WTC11 (cell line): ENCODE measurements around the gene NTRK3.

ENCODE experiments used
- ATF2 ChIP-seq: sonication (generic); formaldehyde crosslinking; IDR thresholded peaks from 2 replicates; pipeline ENCODE4 v1.8.1; 2022; ENCODE audit warnings: low read depth, missing genetic modification reagents, borderline replicate concordance
- ATF3 ChIP-seq: sonication (generic); formaldehyde crosslinking; conservative IDR thresholded peaks from 2 replicates; pipeline ENCODE4 v1.8.1; 2022; ENCODE audit warnings: mild to moderate bottlenecking, missing genetic modification reagents
- CTCF ChIP-seq: fragments of 200-600 bp; IDR thresholded peaks from 2 replicates; pipeline ENCODE4 v1.8.0; 2022; ENCODE audit warnings: antibody characterized with exemption
- ELF4 ChIP-seq: sonication (generic); formaldehyde crosslinking; IDR thresholded peaks from 2 replicates; pipeline ENCODE4 v1.8.1; 2022; ENCODE audit warnings: low read depth, mild to moderate bottlenecking, moderate library complexity, missing genetic modification reagents
- JUN ChIP-seq: sonication (generic); formaldehyde crosslinking; IDR thresholded peaks from 2 replicates; pipeline ENCODE4 v1.8.0; 2023; ENCODE audit warnings: mild to moderate bottlenecking, missing genetic modification reagents
- KAT7 ChIP-seq: sonication (generic); formaldehyde crosslinking; IDR thresholded peaks from 2 replicates; pipeline ENCODE4 v1.8.1; 2023; ENCODE audit warnings: missing genetic modification reagents, mild to moderate bottlenecking, borderline replicate concordance
- MAX ChIP-seq: sonication (generic); formaldehyde crosslinking; IDR thresholded peaks from 2 replicates; pipeline ENCODE4 v1.8.0; 2022; ENCODE audit warnings: mild to moderate bottlenecking, missing genetic modification reagents
- NR2C2 ChIP-seq: sonication (generic); formaldehyde crosslinking; IDR thresholded peaks from 2 replicates; pipeline ENCODE4 v1.8.0; 2022; ENCODE audit warnings: mild to moderate bottlenecking, missing genetic modification reagents
- USF2 ChIP-seq: sonication (generic); formaldehyde crosslinking; IDR thresholded peaks from 2 replicates; pipeline ENCODE4 v1.8.1; 2023; ENCODE audit warnings: mild to moderate bottlenecking, missing genetic modification reagents, moderate library complexity
- ZNF416 ChIP-seq: fragments of 250-450 bp; sonication (Bioruptor Pico); IDR thresholded peaks from 2 replicates; pipeline ENCODE4 v1.9.0; 2021; ENCODE audit warnings: mild to moderate bottlenecking, inconsistent platforms
- ZNF425 ChIP-seq: fragments of 250-450 bp; sonication (Bioruptor Pico); conservative IDR thresholded peaks from 2 replicates; pipeline ENCODE4 v1.9.0; 2021; ENCODE audit warnings: mild to moderate bottlenecking

GRCh38 chr15:87873516-87873915, 383.0 kb downstream of the NTRK3 start:
- TF ChIP-seq ATF3 (CRISPR knock-in tag) (no peak), CTCF (no peak), ATF2 (CRISPR knock-in tag) (no peak), KAT7 (no peak), USF2 (no peak), ZNF416 (no peak), JUN (CRISPR knock-in tag) (no peak), ZNF425 (no peak), NR2C2 (CRISPR knock-in tag) (no peak), MAX (CRISPR knock-in tag) (no peak), ELF4 (CRISPR knock-in tag) (no peak)
